ENCODE measurements around the gene OGFOD2. TPM values are rescaled to one million over a fixed set of nuclear protein-coding genes. Genes with fewer than 3 reads are reported as not detected.

Gene OGFOD2
- total RNA-seq, 1 experiment from 2014 or later, result 17.5 TPM

- H3K36me3 Mint-ChIP-seq (ENCODE audit: insufficient read depth, unreplicated experiment), result no peaks in the 10 kb centered on the region
- H3K9me3 Mint-ChIP-seq (ENCODE audit: unreplicated experiment), result no peaks in the 10 kb centered on the region
- no peak overlapping the region for H3K4me3 Mint-ChIP-seq (ENCODE audit: unreplicated experiment)
- TF ChIP-seq CTCF (IDR thresholded peaks at IDR 0.05; ENCODE audit: unreplicated experiment), result no peak
- ChIA-PET POLR2A (no interaction called here), CTCF (interaction anchor here (0.5 kb wide), 1 partner anchor 164 kb away, joined by 3 read pairs; no protein-coding TSS in a partner anchor)
- no peak for DNase-seq (ENCODE audit: unreplicated experiment)
- intact Hi-C loops (cut with micrococcal nuclease), result no loop called here
- H3K27me3 Mint-ChIP-seq (ENCODE audit: insufficient read depth, unreplicated experiment), result no peaks in the 10 kb centered on the region
- H3K27ac Mint-ChIP-seq (ENCODE audit: low read depth, unreplicated experiment), result no peak overlapping the region
- no TSS peak for BruUV-seq (replicated peaks)
- H3K4me1 Mint-ChIP-seq (ENCODE audit: insufficient read depth, unreplicated experiment), result no peaks in the 10 kb centered on the region
These were observed 23.3 kb downstream of the OGFOD2 start for GRCh38 chr12:122998316-122998715.

- no peaks in the 10 kb centered on the region for H3K27me3 Mint-ChIP-seq (ENCODE audit: insufficient read depth, unreplicated experiment)
- no peaks in the 10 kb centered on the region for H3K4me1 Mint-ChIP-seq (ENCODE audit: insufficient read depth, unreplicated experiment)
- TF ChIP-seq CTCF (IDR thresholded peaks at IDR 0.05; ENCODE audit: unreplicated experiment), result no peak
- no peaks in the 10 kb centered on the region for H3K36me3 Mint-ChIP-seq (ENCODE audit: insufficient read depth, unreplicated experiment)
- BruUV-seq (replicated peaks), result no TSS peak
- ChIA-PET CTCF (interaction anchor here (0.7 kb wide), 1 partner anchor 166 kb away, joined by 3 read pairs; no protein-coding TSS in a partner anchor), POLR2A (no interaction called here)
- DNase-seq (ENCODE audit: unreplicated experiment), result no peak
- H3K4me3 Mint-ChIP-seq (ENCODE audit: unreplicated experiment), result no peak overlapping the region
- no peaks in the 10 kb centered on the region for H3K9me3 Mint-ChIP-seq (ENCODE audit: unreplicated experiment)
- intact Hi-C loops (cut with micrococcal nuclease), result no loop called here
- no peak overlapping the region for H3K27ac Mint-ChIP-seq (ENCODE audit: low read depth, unreplicated experiment)
These were observed 24.3 kb downstream of the OGFOD2 start for GRCh38 chr12:122999196-122999946.

- no TSS peak for BruUV-seq (replicated peaks)
- CTCF ChIA-PET, result interaction anchor here (0.5 to 0.7 kb wide), 2 partner anchors 44 to 165 kb away, joined by 3 to 4 read pairs; no protein-coding TSS in a partner anchor
These were observed 25.0 kb downstream of the OGFOD2 start for GRCh38 chr12:122999986-123000420.

GRCh38 chr12:123000578-123000977 lies 25.5 kb downstream of the OGFOD2 start:
- H3K4me3 Mint-ChIP-seq (ENCODE audit: unreplicated experiment), result no peak overlapping the region
- H3K27me3 Mint-ChIP-seq (ENCODE audit: insufficient read depth, unreplicated experiment), result no peaks in the 10 kb centered on the region
- no peaks in the 10 kb centered on the region for H3K9me3 Mint-ChIP-seq (ENCODE audit: unreplicated experiment)
- ChIA-PET POLR2A (no interaction called here), CTCF (no interaction called here)
- DNase-seq (ENCODE audit: unreplicated experiment), result no peak
- intact Hi-C loops (cut with micrococcal nuclease), result no loop called here
- H3K4me1 Mint-ChIP-seq (ENCODE audit: insufficient read depth, unreplicated experiment), result no peaks in the 10 kb centered on the region
- no peak for TF ChIP-seq CTCF (IDR thresholded peaks at IDR 0.05; ENCODE audit: unreplicated experiment)
- no peak overlapping the region for H3K27ac Mint-ChIP-seq (ENCODE audit: low read depth, unreplicated experiment)
- no TSS peak for BruUV-seq (replicated peaks)
- H3K36me3 Mint-ChIP-seq (ENCODE audit: insufficient read depth, unreplicated experiment), result no peaks in the 10 kb centered on the region

More at GRCh38 chr12:122999986-123000420, 25.0 kb downstream of the OGFOD2 start:
- Mint-ChIP-seq H3K36me3 (ENCODE audit: insufficient read depth, unreplicated experiment) (no peaks in the 10 kb centered on the region), H3K4me1 (ENCODE audit: insufficient read depth, unreplicated experiment) (no peaks in the 10 kb centered on the region), H3K27me3 (ENCODE audit: insufficient read depth, unreplicated experiment) (no peaks in the 10 kb centered on the region), H3K4me3 (ENCODE audit: unreplicated experiment) (no peak overlapping the region), H3K9me3 (ENCODE audit: unreplicated experiment) (no peaks in the 10 kb centered on the region), H3K27ac (ENCODE audit: low read depth, unreplicated experiment) (no peak overlapping the region)
- intact Hi-C loops (cut with micrococcal nuclease), result no loop called here
- DNase-seq (ENCODE audit: unreplicated experiment), result no peak
- POLR2A ChIA-PET, result no interaction called here
- no peak for TF ChIP-seq CTCF (IDR thresholded peaks at IDR 0.05; ENCODE audit: unreplicated experiment)

Data from MCF 10A (cell line).